Ascending aorta (tissue), 2 donors: Measurements from ENCODE around the gene RACGAP1. TPM values are rescaled to one million over a fixed set of nuclear protein-coding genes. Genes with fewer than 3 reads are reported as not detected.

Experiments used
- DNase-seq, 2 donors: peaks; one replicate each; pipeline ENCODE4 v3.0.0-alpha.2; 2019; ENCODE audit warnings: low spot score in 2 of 2
- H3K27ac ChIP-seq, 2 donors: fragments of 200-600 bp; sonication (generic); one replicate each; pipeline ENCODE4 v1.5.1; 2016 to 2017; ENCODE audit warnings: mild to moderate bottlenecking in 1 of 2
- H3K27me3 ChIP-seq: fragments of 200-600 bp; sonication (generic); one replicate; pipeline ENCODE4 v1.5.1; 2017
- H3K36me3 ChIP-seq, 2 donors: fragments of 200-600 bp; sonication (generic); one replicate each; pipeline ENCODE4 v1.5.1; 2016
- H3K4me1 ChIP-seq, 2 donors: fragments of 200-600 bp; sonication (generic); one replicate each; pipeline ENCODE4 v1.5.1; 2016 to 2017; ENCODE audit warnings: mild to moderate bottlenecking in 1 of 2
- H3K4me3 ChIP-seq, 2 donors: fragments of 200-600 bp; sonication (generic); one replicate each; pipeline ENCODE4 v1.5.1; 2016 to 2017; ENCODE audit warnings: mild to moderate bottlenecking in 1 of 2
- H3K9me3 ChIP-seq, 2 donors: fragments of 200-600 bp; sonication (generic); one replicate each; pipeline ENCODE4 v1.5.1; 2016
- intact Hi-C: fragments of 100-400 bp; cut with DNase I; formaldehyde crosslinking; loops from one replicate; pipeline ENCODE4 v1.15.1; 2023
- total RNA-seq: library from RNA; depleted of rRNA; stranded (reverse); fragments of >200 nt; gene quantifications from one replicate; pipeline ENCODE4 v1.1.0, GENCODE V29; 2016
- TF ChIP-seq, protein P1 (sequence below), 3 experiments: fragments of 200-600 bp in 2 of 3; fragments of 450-650 bp in 1 of 3; sonication (generic) in 2 of 3; IDR thresholded peaks; one replicate each; pipeline ENCODE4 v1.5.1; 2016 to 2019; ENCODE audit warnings: antibody characterized with exemption in 3 of 3, mild to moderate bottlenecking in 1 of 3, moderate library complexity in 1 of 3

Gene RACGAP1
- total RNA-seq, 1 donor from 2014 or later: 5.1 TPM

DNA sequence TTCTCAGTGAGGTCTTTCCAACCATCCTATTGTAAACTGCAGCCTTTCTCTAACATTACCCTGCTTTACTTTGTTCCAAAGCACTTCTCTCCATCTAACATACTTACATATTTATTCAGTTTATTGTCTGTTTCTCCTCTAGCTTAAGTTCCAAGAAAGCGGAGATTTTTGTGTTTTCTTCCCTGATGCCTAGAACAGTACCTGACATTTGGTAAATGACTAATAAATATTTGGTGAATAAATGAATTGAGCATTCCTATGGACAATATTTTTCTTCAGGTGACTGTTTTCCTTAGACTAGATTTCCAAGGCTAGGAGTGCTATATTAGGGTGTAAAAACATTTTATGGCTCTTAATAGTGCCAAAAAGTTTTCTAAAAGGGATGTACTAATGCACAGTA is 2.4 kb downstream of the RACGAP1 start:
- TF ChIP-seq, protein P1, sequence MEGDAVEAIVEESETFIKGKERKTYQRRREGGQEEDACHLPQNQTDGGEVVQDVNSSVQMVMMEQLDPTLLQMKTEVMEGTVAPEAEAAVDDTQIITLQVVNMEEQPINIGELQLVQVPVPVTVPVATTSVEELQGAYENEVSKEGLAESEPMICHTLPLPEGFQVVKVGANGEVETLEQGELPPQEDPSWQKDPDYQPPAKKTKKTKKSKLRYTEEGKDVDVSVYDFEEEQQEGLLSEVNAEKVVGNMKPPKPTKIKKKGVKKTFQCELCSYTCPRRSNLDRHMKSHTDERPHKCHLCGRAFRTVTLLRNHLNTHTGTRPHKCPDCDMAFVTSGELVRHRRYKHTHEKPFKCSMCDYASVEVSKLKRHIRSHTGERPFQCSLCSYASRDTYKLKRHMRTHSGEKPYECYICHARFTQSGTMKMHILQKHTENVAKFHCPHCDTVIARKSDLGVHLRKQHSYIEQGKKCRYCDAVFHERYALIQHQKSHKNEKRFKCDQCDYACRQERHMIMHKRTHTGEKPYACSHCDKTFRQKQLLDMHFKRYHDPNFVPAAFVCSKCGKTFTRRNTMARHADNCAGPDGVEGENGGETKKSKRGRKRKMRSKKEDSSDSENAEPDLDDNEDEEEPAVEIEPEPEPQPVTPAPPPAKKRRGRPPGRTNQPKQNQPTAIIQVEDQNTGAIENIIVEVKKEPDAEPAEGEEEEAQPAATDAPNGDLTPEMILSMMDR (IDR thresholded peaks at IDR 0.05): no peak
- intact Hi-C loops: no loop called here

DNA sequence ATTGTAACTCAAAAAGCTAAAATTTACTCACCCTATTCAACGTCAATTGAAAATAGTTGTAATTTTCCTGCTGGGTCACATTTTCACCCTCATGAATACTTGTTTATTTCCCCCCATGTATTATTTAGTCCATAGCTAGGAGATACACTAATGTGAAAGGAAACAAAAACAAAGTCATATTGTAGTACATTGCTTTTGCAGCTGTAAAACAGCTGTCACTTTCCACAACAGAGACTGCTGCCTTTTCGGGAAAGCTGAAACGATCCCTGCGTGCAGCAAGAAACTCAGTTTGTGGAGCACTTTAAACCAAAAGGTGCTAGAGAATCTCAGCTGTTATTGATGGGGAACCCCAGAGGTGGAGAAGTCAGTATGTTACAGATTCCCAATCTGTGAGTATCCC is 4.3 kb downstream of the RACGAP1 start:
- Histone ChIP-seq H3K27ac (no peak overlapping the region), H3K4me3 (no peak overlapping the region), H3K36me3 (no peaks in the 10 kb centered on the region), H3K27me3 (no peaks in the 10 kb centered on the region), H3K4me1 (peaks cover 0 to 3% of the 10 kb centered on the region in 2 donors), H3K9me3 (no peaks in the 10 kb centered on the region)
- TF ChIP-seq, protein P1 (IDR thresholded peaks at IDR 0.05): no peak
- no peak for DNase-seq
- intact Hi-C loops: no loop called here

More for the DNA sequence above, 2.4 kb downstream of the RACGAP1 start:
- H3K9me3 ChIP-seq: no peaks in the 10 kb centered on the region
- H3K27ac ChIP-seq: no peak overlapping the region
- no peak overlapping the region for H3K4me3 ChIP-seq
- H3K4me1 ChIP-seq: no peaks in the 10 kb centered on the region
- no peak for DNase-seq
- no peaks in the 10 kb centered on the region for H3K36me3 ChIP-seq
- no peaks in the 10 kb centered on the region for H3K27me3 ChIP-seq

DNA sequence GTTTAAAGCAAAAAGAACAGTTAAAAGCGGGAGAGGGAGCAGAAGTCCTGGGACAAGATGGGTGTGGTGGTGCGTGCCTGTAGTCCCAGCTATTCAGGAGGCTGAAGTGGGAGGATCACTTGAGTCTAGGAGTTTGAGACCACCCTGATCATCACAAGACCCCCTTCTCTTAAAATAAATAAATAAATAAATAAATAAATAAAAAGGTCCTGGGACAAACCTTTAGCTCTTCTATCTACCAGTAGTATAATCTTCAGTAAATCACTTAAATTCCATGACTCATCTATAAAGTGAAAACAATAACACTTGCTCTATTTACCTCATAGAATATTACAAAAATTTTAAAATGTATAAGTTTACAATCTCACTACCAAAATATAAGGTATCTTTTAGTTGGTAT is 5.8 kb downstream of the RACGAP1 start:
- TF ChIP-seq, protein P1 (IDR thresholded peaks at IDR 0.05): no peak
- H3K27me3 ChIP-seq: no peaks in the 10 kb centered on the region

DNA sequence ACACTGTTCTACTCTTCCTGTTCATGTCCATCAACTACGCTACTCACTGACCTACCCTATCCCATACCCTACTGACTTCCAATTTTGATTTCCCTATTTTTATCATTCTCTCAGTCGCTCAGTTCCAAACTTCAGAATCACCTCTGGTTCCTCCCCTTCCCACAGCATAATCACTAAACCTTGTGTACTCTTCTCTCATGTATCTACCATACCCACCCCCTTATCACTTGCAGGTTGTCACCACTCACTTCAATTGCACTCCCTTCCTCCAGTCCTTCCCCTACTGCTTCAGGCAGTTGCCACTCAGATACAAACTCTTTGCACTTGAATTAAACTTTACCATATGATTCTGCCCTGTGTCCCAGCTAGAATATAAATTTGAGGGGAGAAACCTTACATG is 6.3 kb downstream of the RACGAP1 start:
- Histone ChIP-seq H3K36me3 (no peaks in the 10 kb centered on the region), H3K4me1 (peaks cover 0 to 3% of the 10 kb centered on the region in 2 donors), H3K4me3 (no peak overlapping the region), H3K9me3 (no peaks in the 10 kb centered on the region), H3K27ac (no peak overlapping the region), H3K27me3 (no peaks in the 10 kb centered on the region)
- TF ChIP-seq, protein P1 (IDR thresholded peaks at IDR 0.05): no peak
- DNase-seq: no peak
- intact Hi-C loops: no loop called here

More for the DNA sequence above, 5.8 kb downstream of the RACGAP1 start:
- no peak overlapping the region for H3K4me3 ChIP-seq
- H3K9me3 ChIP-seq: no peaks in the 10 kb centered on the region
- H3K4me1 ChIP-seq: peaks cover 0 to 3% of the 10 kb centered on the region in 2 donors
- no peak overlapping the region for H3K27ac ChIP-seq
- no peak for DNase-seq
- intact Hi-C loops: no loop called here
- H3K36me3 ChIP-seq: no peaks in the 10 kb centered on the region

DNA sequence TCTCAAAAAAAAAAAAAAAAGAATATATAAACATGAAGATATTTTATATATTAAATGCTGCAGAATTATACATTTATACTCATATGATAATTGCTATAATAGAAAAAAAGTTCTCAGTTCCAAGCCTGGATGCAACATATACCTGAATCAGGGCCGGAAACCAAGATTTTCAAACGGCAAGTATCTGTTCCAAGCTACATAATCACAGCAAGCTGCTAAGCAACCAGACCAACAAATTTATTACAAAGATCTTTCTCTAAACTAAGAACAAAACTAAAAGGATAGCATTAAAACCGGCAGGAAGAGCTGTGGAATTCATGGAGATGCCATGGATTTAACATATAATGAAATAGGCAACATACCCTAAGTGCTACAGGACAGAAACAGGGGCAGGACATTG is 7.1 kb downstream of the RACGAP1 start:
- intact Hi-C loops: no loop called here
- Histone ChIP-seq H3K27ac (no peak overlapping the region), H3K9me3 (no peaks in the 10 kb centered on the region), H3K4me1 (peaks cover 0 to 3% of the 10 kb centered on the region in 2 donors), H3K27me3 (no peaks in the 10 kb centered on the region), H3K4me3 (no peak overlapping the region), H3K36me3 (no peaks in the 10 kb centered on the region)
- DNase-seq: no peak
- TF ChIP-seq, protein P1 (IDR thresholded peaks at IDR 0.05): no peak

DNA sequence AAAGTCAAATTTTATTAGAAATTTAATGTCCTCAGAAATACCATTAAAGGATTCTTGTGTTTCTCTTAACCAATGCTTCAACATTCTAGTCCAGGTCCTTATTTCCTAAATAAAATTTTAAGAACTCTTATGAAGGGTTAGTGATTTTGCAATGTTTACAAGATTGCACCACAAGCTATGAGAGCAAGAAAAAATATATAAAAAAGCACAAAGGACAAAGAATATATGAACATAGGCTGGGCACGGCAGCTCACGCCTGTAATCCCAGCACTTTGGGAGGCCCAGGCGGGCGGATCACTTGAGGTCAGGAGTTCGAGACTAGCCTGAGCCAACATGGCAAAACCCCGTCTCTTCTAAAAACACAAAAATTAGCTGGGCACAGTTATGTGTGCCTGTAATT is 7.7 kb downstream of the RACGAP1 start:
- intact Hi-C loops: no loop called here
- H3K27ac ChIP-seq: peak overlapping the region in 1 of 2 donors; percentile 22

More for the DNA sequence above, 7.7 kb downstream of the RACGAP1 start:
- TF ChIP-seq, protein P1 (IDR thresholded peaks at IDR 0.05): no peak
- H3K4me1 ChIP-seq: peaks cover 0 to 3% of the 10 kb centered on the region in 2 donors
- no peak overlapping the region for H3K4me3 ChIP-seq
- H3K27me3 ChIP-seq: no peaks in the 10 kb centered on the region
- no peaks in the 10 kb centered on the region for H3K9me3 ChIP-seq
- H3K36me3 ChIP-seq: no peaks in the 10 kb centered on the region
- DNase-seq: no peak
